Psoas muscle (tissue), 8 donors: Measurements from ENCODE around the gene GOLGA6L2. TPM values are rescaled to one million over a fixed set of nuclear protein-coding genes. Genes with fewer than 3 reads are reported as not detected.
"Not testable (repeated sequence)": the region's sequence is repeated elsewhere in the genome, so short reads cannot be mapped to it uniquely, and the experiment has no call there.

Source experiments
- ATAC-seq, 4 donors: fragments of 200-7000 bp; cut with Tn5 transposase; one replicate each; pipeline ENCODE4 v1.9.1; 2020; ENCODE audit warnings: moderate library complexity in 3 of 4, mild to moderate bottlenecking in 2 of 4
- DNase-seq, 2 donors: peaks; one replicate each; pipeline ENCODE4 v3.0.0-alpha.2; 2020
- H3K27ac ChIP-seq: fragments of 200-600 bp; one replicate; pipeline ENCODE4 v1.8.0; 2022
- H3K27me3 ChIP-seq, 3 donors: fragments of 200-600 bp in 1 of 3; one replicate each; pipeline versions ENCODE4 v1.6.1 to v1.8.0; 2013 to 2022; ENCODE audit warnings: low read length in 2 of 3, mild to moderate bottlenecking in 2 of 3, moderate library complexity in 1 of 3; ENCODE audit not compliant: insufficient read depth in 3 of 3
- H3K36me3 ChIP-seq, 2 donors: fragments of 200-600 bp in 1 of 2; one replicate each; pipeline versions ENCODE4 v1.6.1 to v1.8.0; 2013 to 2022; ENCODE audit warnings: low read depth in 1 of 2, mild to moderate bottlenecking in 1 of 2, moderate library complexity in 1 of 2; ENCODE audit not compliant: insufficient read depth in 1 of 2
- H3K4me1 ChIP-seq: fragments of 200-600 bp; one replicate; pipeline ENCODE4 v1.8.0; 2022
- H3K4me3 ChIP-seq: fragments of 200-600 bp; one replicate; pipeline ENCODE4 v1.8.0; 2022; ENCODE audit warnings: mild to moderate bottlenecking
- H3K9me3 ChIP-seq: fragments of 200-600 bp; one replicate; pipeline ENCODE4 v1.8.0; 2022
- CTCF ChIP-seq: fragments of 200-600 bp; IDR thresholded peaks from one replicate; pipeline ENCODE4 v1.8.0; 2022; ENCODE audit warnings: antibody characterized with exemption
- WGBS, 3 donors: extraction: QIAGEN DNeasy Blood & Tissue Kit; methylation state at CpG; one replicate each; pipeline versions ENCODE4 v1.1.6 to v1.1.7; 2013; 5-methylcytosine and 5-hydroxymethylcytosine counted together
- intact Hi-C, 2 donors: fragments of 100-400 bp; cut with DNase I; formaldehyde crosslinking; loops; one replicate each; pipeline versions ENCODE4 v1.11.0 to v1.14.2; 2022
- polyA plus RNA-seq, 3 donors: library from polyadenylated mRNA; stranded (reverse); fragments of 200-250 nt; gene quantifications; one replicate each; pipeline ENCODE4 v1.2.3, GENCODE V29; 2013
- total RNA-seq, 4 donors: library from RNA; stranded (reverse); fragmentation: NEBNext Ultra II Directional in 2 of 4; extraction: Animal tissue kit (Norgen Biotek cat#: 25700) in 2 of 4; gene quantifications; one replicate each; pipeline versions ENCODE4 v1.2.1 to v1.2.4, GENCODE V29; 2021 to 2023
- donor health status: healthy with polysubstance abuse.
- donor health status: DM: no; HTN: no; CAD: no; lungs with moderate emphysema.
- donor health status: Bipolar disorder and iron deficiency.
- donor health status: healthy.
- donor health status: DM: yes; HTN: yes; CAD: no.
- donor health status: DM: no; HTN: no; CAD: no.
- donor health status: DM: no; HTN: no; CAD: no.
- donor health status: DM: yes; HTN: yes; CAD: no.

The GOLGA6L2 gene
- total and polyA plus RNA-seq, 7 donors = not detected

DNA sequence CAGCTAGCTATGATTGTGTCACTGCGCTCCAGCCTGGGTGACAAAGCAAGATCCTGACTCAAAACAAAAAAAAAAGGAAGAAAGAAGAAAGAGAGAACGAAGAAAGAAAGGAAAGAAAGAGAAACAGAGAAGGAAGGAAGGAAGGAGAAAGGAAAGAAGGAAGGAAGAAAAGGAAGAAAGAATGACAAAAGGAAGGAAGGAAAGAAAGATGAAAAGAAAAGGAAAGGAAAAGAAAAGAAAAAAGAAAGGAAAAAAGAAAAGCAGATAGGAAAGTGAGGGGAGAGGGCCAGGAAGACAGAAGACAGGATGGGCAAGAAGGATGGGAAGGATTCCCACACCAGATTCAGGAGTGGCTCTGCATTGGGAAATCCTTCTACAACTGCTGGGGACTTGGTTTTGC is 44.9 kb downstream of the GOLGA6L2 start:
- no peaks in the 10 kb centered on the region for H3K27me3 ChIP-seq
- no peaks in the 10 kb centered on the region for H3K36me3 ChIP-seq
- H3K27ac ChIP-seq = no peak overlapping the region
- H3K4me3 ChIP-seq = no peak overlapping the region
- no peak for ATAC-seq
- no peaks in the 10 kb centered on the region for H3K4me1 ChIP-seq
- intact Hi-C loops = no loop called here
- 62 to 73% (median 67%) methylated on average over 2 of the region's 2 CpGs for whole genome bisulfite sequencing, 3 donors
- no peak for DNase-seq
- no peaks in the 10 kb centered on the region for H3K9me3 ChIP-seq
- no peak for TF ChIP-seq CTCF

- no peak overlapping the region for H3K27ac ChIP-seq
- DNase-seq (no peak), ATAC-seq (no peak)
- H3K36me3 ChIP-seq = no peaks in the 10 kb centered on the region
- H3K27me3 ChIP-seq = no peaks in the 10 kb centered on the region
- intact Hi-C loops = no loop called here
- H3K4me3 ChIP-seq = no peak overlapping the region
- TF ChIP-seq CTCF = no peak
- 61 to 70% (median 65%) methylated on average over 8 of the region's 8 CpGs for WGBS, 3 donors
- no peaks in the 10 kb centered on the region for H3K9me3 ChIP-seq
- no peaks in the 10 kb centered on the region for H3K4me1 ChIP-seq
Observed at GRCh38 chr15:23401627-23402026, 45.4 kb downstream of the GOLGA6L2 start.

DNA sequence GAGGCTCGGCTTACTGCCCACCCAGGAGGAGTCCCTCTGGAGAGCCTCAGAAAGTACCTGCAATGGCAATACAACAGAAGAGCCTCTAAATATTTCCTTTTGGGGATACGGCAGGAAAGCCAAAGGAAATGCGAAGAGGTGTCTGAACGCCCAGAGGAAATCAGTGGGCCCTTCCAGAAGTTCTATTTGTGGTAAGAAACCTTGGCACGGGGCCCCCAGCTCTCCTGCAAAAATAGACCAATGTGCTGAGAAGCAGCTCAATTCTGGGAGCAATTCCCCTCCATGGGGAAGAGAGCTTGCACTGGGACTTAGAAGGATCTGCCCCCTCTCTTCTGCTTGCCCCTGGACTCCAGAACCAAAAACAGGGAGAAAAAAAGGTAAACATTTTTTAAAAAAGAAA is 47.8 kb downstream of the GOLGA6L2 start:
- intact Hi-C loops, H3K27ac ChIP-seq, H3K27me3 ChIP-seq, ATAC-seq, H3K9me3 ChIP-seq, DNase-seq, H3K4me3 ChIP-seq, H3K4me1 ChIP-seq, H3K36me3 ChIP-seq: not testable (repeated sequence)
- WGBS, 3 donors = 55 to 62% (median 56%) methylated on average over 5 of the region's 5 CpGs

- H3K27ac ChIP-seq, H3K27me3 ChIP-seq, ATAC-seq, H3K9me3 ChIP-seq, H3K4me1 ChIP-seq, DNase-seq, H3K36me3 ChIP-seq, intact Hi-C loops, H3K4me3 ChIP-seq: not testable (repeated sequence)
- 89 to 93% (median 92%) methylated on average over 4 of the region's 4 CpGs for WGBS, 3 donors
Observed at GRCh38 chr15:23398357-23398756, 48.7 kb downstream of the GOLGA6L2 start.

DNA sequence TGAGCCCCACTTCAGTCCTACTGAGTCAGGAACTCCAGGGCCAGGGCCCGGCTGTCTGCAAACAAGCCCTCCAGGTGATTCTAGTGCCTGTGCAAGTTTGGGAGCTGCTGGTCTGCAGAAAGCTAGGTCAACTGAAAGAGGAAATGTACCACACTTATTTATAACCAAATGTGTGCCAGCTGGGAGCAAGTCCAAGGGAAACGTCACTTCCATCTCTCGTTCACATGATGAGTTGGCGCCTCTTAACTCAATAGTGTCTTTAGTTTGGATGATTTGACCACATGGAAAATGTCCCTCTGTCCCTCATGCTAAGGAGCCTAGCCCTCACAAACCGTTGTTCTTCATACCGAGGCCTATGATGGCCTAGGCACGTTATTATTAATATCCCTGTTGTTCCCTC is 49.3 kb downstream of the GOLGA6L2 start:
- DNase-seq = no peak
- Histone ChIP-seq H3K4me1 (no peaks in the 10 kb centered on the region), H3K36me3 (no peaks in the 10 kb centered on the region), H3K4me3 (no peak overlapping the region), H3K9me3 (no peaks in the 10 kb centered on the region), H3K27ac (no peak overlapping the region), H3K27me3 (no peaks in the 10 kb centered on the region)
- intact Hi-C loops = no loop called here
- 65 to 72% (median 67%) methylated on average over 7 of the region's 7 CpGs for WGBS, 3 donors
- no peak for TF ChIP-seq CTCF
- ATAC-seq = no peak

GRCh38 chr15:23395832-23396231 is 51.2 kb downstream of the GOLGA6L2 start:
- ATAC-seq = no peak
- intact Hi-C loops = no loop called here
- no peaks in the 10 kb centered on the region for H3K36me3 ChIP-seq
- H3K4me3 ChIP-seq = no peak overlapping the region
- no peaks in the 10 kb centered on the region for H3K9me3 ChIP-seq
- 76 to 84% (median 77%) methylated on average over 5 of the region's 5 CpGs for WGBS, 3 donors
- TF ChIP-seq CTCF = no peak
- no peaks in the 10 kb centered on the region for H3K4me1 ChIP-seq
- no peaks in the 10 kb centered on the region for H3K27me3 ChIP-seq
- DNase-seq = no peak
- no peak overlapping the region for H3K27ac ChIP-seq
